ENCODE measurements around the gene XPNPEP1. TPM values are rescaled to one million over a fixed set of nuclear protein-coding genes. Genes with fewer than 3 reads are reported as not detected.

XPNPEP1 gene
- total RNA-seq, 1 experiment from 2014 or later, result 71.3 TPM

- H3K4me1 ChIP-seq (ENCODE audit: insufficient read depth, low read length), result peaks cover 20% of the 10 kb centered on the region
- Mint-ChIP-seq H3K4me1 (peaks cover 59 to 62% of the 10 kb centered on the region in 2 experiments), H3K36me3 (ENCODE audit: insufficient read depth in 1 of 3, low read depth in 3 of 3) (peaks cover 0 to 7% (median 0%) of the 10 kb centered on the region in 3 experiments; a peak in 2 of 7 replicates), H3K4me3 (no peak overlapping the region), H3K27me3 (ENCODE audit: low read depth) (no peaks in the 10 kb centered on the region), H3K9me3 (no peaks in the 10 kb centered on the region; a peak in 2 of 5 replicates), H3K27ac (no peak overlapping the region)
- no peak overlapping the region for H3K4ac ChIP-seq (ENCODE audit: low read depth, low read length)
- no peak for DNase-seq
- H2BK12ac ChIP-seq (ENCODE audit: insufficient read length, low read depth, low read length), result no peak overlapping the region
- WGBS (ENCODE audit: extremely low coverage, insufficient read length, low lambda C conversion rate), result no CpG with 5 or more reads among the region's 1 CpG
- no peaks in the 10 kb centered on the region for H3K79me1 ChIP-seq (ENCODE audit: insufficient read depth, low read depth, low read length, poor library complexity, severe bottlenecking)
- TF ChIP-seq CTCF (conservative IDR thresholded peaks at IDR 0.05), result no peak
- no peak overlapping the region for H3K18ac ChIP-seq (ENCODE audit: insufficient read length, low read depth, low read length)
- H2BK120ac ChIP-seq (ENCODE audit: low read depth, low read length, poor library complexity, severe bottlenecking), result no peak overlapping the region
- no peak overlapping the region for H2BK5ac ChIP-seq (ENCODE audit: insufficient read length, low read length)
- H4K20me1 ChIP-seq (ENCODE audit: control insufficient read depth, insufficient read depth, insufficient read length), result no peaks in the 10 kb centered on the region
- no peak overlapping the region for H2AFZ ChIP-seq (ENCODE audit: low read length)
- H4K91ac ChIP-seq (ENCODE audit: insufficient read length, low read depth, low read length), result no peak overlapping the region
- no peak overlapping the region for H2BK20ac ChIP-seq (ENCODE audit: low read depth, low read length, poor library complexity, severe bottlenecking)
- H3K9me3 ChIP-seq (ENCODE audit: control insufficient read depth, low read depth, low read length), result no peaks in the 10 kb centered on the region
- H4K5ac ChIP-seq (ENCODE audit: insufficient read length, low read depth, low read length), result no peak overlapping the region
- no peaks in the 10 kb centered on the region for H3K23me2 ChIP-seq (ENCODE audit: insufficient read length, low read depth, low read length, poor library complexity, severe bottlenecking)
- H3K9ac ChIP-seq (ENCODE audit: extremely low read depth, insufficient read length, low read length), result no peak overlapping the region
- H3K23ac ChIP-seq (ENCODE audit: insufficient read length, low read depth, low read length), result no peak overlapping the region
- H2AK5ac ChIP-seq (ENCODE audit: insufficient read length, low read length), result no peak overlapping the region
- no peak overlapping the region for H3K27ac ChIP-seq (ENCODE audit: insufficient read length, low read depth, low read length)
- no peak overlapping the region for H2BK15ac ChIP-seq (ENCODE audit: low read depth, low read length)
- no peak overlapping the region for H3K4me2 ChIP-seq (ENCODE audit: insufficient read depth, insufficient read length, low read length)
- H3K14ac ChIP-seq (ENCODE audit: insufficient read depth, low read length), result no peak overlapping the region
- no peak overlapping the region for H4K8ac ChIP-seq (replicated peaks; ENCODE audit: insufficient read length, low read depth, low read length)
- no peak overlapping the region for H3T11ph ChIP-seq (ENCODE audit: low read length)
- no peak overlapping the region for H3K56ac ChIP-seq (ENCODE audit: insufficient read length, low read depth, low read length)
- no peaks in the 10 kb centered on the region for H3K27me3 ChIP-seq (ENCODE audit: insufficient read depth, low read length)
- no peaks in the 10 kb centered on the region for H3K79me2 ChIP-seq (ENCODE audit: insufficient read depth, low read length)
These were observed 9.1 kb upstream of the XPNPEP1 start for GRCh38 chr10:109932391-109932790.

All from H9 (cell line).